SK-N-DZ (cell line): Measurements from ENCODE around the gene DTNA.

Experiments
- DNase-seq: peaks from one replicate; pipeline ENCODE4 v3.0.0-alpha.2; 2015; ENCODE audit warnings: low spot score

Gene DTNA

DNA sequence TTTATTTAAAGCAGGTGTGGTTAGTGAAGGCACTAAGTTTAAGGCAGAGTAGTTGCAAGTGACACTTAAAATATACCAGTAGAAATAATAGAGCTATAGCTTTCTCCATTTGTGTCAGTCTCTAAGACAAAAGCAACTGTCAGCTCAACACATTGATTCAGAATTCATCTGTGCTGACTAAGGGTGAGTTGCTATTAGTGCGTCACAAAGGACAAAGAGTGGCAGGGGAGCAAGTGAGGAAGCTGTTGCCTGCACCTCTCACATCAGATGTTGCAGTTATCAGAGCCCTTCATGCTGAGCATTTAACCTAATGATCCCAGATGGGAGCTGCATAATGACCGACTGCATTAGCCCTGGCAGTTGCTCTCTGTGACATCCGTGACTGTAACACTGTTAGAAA, 138.6 kb downstream of the DTNA start:
- DNase-seq = peak; percentile 37

DNA sequence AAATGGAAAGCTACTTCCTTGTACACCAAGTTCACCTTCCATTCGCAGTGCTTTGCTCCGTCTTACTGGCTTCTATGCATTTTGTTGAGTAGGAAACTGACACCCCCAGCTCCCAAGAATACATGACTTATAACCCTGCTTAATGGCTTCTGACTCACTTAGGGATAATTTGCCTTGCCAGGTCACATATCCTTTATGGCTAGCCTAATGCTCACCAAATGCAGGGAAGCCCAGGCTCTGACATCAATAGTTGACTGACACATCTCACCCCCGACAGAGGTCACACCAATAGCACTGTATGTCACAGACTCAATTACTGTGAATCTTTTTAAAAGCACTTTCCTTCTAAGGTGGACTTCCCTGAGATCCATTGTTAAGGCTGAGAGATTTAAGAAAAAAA, 147.2 kb downstream of the DTNA start:
- DNase-seq = no peak

DNA sequence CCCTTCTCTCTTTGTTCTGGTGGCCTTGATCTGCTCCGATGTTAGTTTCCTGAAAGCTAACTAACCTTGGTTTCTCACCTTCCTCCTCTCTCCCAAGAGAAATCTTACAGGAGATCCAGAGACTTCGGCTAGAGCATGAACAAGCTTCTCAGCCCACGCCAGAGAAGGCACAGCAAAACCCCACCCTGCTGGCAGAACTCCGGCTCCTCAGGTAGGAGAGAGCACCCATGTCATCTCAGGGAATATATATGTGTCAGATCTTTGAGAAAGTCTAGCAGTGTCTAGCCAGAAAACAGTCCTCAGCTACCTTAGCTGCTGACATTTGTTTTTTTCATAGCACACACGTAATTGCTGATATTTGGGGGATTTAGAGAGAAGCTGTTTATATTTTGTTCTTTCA, 148.1 kb downstream of the DTNA start:
- no peak for DNase-seq

DNA sequence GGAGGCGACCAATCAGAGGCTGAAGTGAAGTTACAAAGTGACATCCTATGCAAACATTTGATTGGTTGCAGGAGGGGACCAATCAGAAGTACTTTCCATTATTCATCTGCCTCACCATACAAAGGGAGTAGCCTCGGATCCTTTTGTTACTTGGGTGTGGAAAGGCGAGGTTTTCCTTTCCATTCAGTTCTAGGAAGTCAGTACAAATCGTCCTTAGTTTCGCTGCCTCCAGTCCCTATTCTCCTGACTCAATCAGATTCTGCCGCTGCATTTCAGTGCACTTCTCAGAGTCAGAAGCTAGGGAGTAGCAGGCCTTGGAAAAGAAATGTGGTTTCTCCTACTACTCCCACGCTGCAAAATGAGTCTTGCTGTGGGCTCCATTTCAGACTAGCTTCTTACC, 149.4 kb downstream of the DTNA start:
- no peak for DNase-seq

DNA sequence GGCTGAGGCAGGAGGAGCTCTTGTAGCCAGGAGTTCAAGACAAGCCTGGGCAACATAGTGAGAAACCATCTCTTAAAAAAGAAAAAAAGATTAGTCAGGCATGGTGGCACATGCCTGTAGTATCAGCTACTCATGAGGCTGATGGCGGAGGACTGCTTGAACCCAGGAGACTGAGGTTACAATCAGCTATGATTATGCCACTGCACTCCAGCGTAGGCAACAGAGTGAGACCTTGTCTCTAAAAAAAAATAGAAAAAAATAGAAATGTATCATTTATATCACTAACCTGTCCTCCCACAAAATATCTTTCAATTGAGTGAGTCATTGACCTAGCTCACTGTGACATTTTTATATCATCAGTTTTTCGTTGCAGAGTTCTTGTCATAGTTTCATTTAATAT, 152.5 kb downstream of the DTNA start:
- no peak for DNase-seq

DNA sequence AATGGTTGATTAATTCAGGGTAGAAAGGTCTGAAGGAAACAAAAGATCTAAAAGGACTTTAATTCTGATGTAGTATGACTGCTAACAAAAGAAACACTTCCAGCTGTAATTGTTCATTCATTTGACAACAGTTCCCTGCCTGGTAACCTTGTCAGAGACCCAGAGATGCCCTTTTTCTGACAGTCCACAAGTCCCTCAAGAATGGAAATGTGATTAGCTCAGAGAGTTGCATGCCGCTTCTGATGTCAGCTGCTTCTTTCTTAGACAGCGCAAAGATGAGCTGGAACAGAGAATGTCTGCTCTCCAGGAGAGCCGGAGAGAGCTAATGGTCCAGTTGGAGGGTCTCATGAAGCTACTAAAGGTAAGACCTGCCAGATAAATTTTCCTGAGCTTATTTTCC, 153.6 kb downstream of the DTNA start:
- DNase-seq = peak; percentile 48

DNA sequence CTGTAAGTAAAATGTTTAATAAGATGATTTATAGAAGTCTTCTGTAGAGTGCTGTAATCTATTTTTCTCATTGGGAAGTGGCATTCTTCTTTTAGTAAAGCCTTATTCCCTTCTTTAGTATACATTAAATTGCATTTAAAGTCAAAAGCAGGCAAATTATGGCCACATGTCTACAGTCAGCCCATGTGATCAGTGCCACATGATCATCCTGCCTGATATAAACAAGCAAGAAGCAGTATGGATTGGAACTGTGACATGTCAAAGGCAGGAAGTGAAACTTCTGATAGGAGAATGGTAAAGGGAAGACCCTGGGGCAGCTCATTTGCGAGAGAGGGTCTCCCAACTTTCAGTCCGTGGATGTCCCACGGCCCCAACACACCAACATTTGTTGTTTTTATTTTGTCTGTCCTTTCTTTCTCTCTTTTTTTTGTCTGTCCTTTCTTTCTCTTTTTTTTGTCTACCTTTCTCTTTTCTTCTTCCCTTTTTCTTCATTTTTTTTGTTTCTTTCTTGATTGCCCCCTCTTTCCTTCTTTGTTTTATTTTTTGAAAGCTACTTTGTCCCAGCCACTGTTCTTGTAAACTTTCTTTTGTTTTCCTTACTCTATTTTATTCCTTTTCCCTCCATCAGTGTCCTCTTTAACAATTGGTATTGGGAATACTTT, 154.9 kb downstream of the DTNA start:
- no peak for DNase-seq

DNA sequence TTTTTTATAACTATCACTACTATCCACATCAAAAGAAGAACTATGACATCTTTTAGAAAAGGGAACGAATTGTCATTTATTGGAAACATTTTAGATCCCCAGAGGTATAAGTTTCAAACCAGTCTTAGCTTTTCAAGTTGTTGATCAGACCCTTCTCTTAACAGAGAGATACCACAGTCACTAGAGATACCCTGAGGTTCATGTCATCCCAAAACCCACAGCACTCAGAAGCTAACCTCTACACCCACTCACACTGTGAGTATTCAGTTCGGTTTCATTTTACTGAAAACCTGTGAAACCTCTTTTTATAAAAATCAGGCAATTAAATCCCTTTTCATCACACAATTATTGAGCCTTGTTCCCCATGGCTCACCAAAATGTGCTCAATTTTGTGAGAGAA, 156.2 kb downstream of the DTNA start:
- DNase-seq = no peak

DNA sequence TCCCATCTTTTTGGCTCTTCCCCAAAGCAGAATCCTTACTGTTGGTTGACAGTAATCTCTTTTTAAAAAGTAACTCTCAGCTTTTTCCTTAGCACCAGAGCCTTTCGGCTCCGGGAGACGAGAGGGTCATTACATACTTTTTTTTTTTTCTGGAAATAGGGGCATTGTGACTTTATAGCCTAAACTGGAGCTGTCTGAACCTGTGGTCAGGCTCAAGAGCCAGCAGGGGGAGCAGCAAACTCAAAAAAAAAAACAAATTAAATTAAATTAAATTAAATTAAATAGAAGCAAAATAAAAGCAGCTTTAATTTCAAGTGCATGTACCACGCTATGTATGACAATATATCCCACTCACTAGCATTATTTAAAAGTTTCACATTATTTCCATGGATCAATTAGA, 156.6 kb downstream of the DTNA start:
- DNase-seq = peak; percentile 47

DNA sequence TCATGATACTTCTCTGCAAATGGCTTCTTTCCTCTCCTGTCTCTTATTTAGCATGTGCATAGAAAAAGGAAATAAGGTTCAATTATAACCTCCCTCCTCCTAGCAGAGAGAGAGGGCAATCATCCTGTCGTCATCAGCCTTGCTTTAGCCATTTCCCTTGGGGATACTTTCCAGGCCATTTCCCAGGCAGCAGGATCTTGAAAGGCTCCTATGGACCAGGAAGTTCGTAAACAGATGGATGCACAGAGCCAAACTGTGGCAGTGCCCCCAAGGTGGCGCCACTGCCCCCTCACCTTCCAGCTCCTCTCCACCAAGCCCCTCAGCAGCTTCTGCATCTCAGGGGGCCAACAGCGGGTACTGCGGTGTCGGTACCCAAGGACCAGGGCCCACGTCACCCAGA, 157.4 kb downstream of the DTNA start:
- DNase-seq = peak; percentile 85

DNA sequence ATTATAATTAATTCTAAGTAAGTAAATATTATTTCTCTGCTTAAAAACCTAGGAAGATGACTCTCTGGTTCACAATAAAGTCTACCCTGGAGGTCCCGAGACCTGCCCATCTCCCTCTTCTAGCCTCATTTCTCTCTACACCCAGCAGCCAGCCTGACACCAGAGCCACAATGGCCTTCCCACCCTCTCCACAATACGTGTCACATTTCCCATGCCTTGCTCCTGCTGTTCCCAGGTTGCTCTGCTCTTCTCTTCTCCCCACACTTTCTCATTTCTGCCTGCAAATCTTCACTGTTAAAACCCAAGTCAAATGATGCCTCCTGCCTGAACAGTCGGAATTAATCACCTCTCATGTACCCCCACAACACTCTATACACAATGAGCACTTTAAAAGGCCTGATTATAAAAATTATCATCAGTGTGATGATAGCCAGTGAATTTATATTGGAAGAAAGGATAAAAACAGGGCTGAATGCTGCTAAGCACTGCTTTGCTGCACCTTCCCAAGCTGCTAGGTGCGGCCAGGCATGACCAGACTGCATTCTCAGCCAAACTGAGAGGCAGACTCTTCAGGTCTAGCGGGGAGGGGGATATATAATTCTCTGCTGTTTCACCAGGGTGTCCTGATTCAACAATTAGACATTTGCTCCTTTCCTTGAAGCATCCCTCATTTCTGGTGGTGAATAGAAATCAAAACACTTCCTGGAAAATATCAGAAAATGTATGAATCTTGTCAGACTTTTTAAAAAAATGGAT, 160.6 kb downstream of the DTNA start:
- no peak for DNase-seq

DNA sequence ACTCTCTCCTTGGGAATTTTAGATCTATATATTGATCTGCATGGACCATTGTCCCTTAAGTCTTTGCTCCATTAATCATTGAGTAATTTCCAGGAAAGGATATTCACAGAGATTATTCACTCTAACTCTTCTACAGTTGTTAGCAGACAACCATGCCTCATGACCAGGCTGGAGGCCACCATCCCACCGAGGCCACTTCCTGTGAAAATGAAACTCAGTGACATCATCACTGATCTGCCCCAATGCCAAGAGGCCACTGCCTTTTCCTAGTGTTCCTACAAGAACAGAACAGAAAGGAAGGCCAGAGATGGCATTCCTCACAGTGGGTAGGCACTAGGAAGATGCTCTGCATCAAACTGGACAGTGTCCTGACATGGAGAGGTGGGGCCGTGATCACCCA, 161.3 kb downstream of the DTNA start:
- DNase-seq = no peak

DNA sequence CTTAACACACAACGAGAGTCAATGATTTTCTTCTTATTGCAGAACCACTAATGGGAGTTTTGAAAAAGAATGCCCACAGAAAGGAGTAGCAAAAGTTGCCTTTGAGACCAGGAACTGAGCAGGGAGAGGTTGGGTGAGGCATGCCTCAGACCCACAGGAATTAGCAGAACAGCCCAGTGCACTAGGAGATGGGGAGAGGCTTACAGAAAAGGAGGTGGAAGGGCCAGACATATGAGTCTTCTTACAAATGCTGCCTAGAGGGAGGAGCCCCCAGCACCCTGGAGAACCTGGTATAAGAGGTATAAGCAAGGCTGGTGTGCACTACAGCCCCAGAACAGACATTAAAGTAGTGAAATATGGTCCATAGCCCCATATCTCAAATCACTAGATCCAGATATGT, 162.0 kb downstream of the DTNA start:
- DNase-seq = no peak

DNA sequence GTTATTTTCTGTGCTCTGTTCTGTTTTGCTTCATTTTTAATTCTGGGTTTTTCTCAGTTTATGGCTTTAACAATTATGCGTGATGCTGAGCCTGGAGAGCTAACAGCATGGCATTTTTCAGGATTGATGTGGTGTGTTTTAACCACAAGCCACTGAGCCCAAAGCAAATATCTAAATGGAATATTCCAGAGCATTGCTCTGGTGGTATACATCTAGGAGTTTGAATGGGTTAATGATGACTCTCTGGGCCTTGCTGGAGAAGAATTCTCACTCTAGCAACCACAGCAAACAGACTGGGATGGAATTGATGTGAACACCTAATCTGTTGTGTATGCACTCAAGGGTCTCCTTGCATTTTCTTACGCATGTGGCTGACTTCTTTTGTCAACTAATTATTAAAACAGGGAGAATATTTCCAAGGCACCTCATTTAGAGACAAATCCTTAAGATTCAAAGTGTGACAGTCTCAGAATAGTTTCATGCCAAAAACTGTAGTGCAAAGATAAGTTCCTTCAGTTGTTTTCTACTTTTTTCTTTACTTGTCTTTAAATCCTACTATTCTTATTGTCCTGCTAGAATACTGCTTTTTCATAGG, 164.0 kb downstream of the DTNA start:
- DNase-seq = no peak

DNA sequence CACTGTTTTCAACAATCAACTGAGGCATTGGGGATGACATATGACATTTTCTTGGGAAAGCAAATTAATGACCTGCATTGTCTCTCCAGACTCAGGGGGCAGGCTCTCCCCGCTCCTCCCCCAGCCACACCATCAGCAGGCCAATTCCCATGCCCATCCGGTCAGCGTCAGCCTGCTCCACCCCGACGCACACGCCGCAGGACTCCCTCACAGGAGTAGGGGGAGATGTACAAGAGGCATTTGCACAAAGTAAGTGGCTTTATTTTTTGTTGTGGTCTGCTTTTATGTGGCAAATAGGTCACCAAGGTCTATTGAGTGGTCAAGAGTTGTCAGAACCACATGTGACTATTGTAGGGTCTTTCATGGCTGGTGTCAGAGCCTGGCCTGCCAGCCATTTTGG, 165.1 kb downstream of the DTNA start:
- no peak for DNase-seq

DNA sequence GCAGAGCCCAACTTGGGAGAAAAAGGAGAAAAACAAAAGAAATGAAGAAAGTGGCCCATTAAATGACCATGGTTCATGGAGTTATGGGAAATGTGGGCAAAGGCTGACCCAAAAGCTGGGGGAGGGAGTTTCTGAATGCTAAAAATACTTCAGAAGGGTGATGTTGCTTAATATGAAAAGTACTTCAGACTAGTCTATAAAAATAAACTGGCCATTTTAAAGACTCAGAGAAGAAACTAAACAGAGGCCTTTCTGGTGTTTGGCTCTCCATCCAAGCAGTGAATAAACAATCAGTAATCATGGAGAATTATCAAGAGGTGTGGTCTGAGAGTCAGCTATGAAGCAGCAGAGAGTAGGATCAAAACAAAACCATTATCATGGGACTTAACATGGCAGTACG, 170.3 kb downstream of the DTNA start:
- DNase-seq = no peak

DNA sequence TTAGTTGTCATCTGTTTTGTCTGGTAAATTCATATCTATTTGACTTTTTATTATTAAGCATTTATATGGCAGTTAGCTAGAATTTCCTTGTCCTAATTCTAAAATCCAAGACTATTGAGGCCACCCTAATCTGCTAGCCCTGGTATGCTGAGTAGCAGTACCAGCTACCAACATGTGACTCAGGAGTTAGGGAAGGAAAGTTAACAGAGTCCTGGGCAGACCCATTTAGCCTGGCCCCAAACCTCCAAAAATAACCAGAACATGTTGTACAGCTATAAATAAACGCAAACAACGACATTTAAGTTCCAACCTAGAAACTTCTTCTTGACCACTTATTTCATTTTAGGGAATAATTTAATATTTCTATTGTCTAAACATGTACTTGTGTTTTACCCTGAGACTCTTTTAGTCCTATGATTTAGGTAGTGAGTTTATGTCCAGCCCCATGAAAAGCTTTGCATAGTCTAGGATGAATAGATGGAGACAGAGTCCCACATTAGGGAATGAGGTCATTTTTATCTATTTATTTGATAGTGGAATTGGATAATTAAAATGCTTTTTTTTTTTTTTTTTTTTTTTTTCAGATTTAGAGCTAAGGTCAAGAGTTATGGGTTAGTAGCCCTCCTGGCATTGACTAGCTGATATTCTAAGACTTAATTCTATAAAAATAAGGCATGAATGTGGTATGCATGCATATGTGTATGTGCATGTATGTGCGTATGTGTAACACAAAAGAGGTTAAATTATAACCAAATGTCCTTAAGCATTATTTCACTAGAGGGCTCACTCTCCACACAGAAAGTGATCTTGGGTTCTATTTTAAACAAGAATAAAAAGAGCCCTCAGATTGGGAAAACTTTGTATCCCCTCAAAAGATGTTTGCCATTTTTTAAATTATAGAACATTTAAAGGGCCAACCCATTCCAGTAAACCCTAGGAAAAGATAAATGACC, 171.1 kb downstream of the DTNA start:
- no peak for DNase-seq

DNA sequence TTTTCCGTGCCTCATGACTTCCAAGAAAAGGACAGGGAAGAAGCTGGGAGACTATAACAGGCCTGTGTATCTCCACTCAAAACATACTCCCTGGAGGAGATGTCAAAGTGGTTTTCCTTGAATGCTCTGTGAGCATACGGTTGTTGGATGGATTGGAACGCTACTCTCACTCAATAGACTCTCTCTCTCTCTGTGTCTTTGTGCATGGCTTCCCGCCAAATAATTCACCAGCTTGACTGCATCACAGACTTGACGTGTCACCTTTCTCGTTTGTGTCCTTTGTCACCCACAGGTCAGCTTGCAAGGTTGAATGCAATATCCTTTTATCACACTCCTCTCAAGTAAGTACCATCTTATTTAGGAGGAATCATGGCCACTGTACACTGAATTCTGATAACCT, 174.3 kb downstream of the DTNA start:
- no peak for DNase-seq

DNA sequence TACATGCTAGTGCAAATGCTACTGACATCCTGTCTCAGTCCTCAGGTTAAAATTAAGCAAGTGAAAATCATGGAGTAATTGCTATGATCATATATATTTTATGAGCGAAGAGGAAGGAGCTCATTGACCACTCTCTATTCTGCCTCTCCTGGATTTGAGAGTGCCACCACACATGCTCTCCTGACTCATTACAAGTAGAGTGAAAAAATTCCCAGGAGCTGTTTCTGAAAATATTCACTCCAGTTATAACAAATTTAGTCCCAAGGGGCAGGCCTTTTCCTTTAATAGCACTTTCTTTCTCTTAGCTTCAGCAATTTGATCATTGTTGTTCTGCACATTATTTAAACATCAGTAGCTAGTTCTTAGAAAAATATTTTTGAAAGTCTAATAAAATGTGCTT, 176.1 kb downstream of the DTNA start:
- DNase-seq = no peak

DNA sequence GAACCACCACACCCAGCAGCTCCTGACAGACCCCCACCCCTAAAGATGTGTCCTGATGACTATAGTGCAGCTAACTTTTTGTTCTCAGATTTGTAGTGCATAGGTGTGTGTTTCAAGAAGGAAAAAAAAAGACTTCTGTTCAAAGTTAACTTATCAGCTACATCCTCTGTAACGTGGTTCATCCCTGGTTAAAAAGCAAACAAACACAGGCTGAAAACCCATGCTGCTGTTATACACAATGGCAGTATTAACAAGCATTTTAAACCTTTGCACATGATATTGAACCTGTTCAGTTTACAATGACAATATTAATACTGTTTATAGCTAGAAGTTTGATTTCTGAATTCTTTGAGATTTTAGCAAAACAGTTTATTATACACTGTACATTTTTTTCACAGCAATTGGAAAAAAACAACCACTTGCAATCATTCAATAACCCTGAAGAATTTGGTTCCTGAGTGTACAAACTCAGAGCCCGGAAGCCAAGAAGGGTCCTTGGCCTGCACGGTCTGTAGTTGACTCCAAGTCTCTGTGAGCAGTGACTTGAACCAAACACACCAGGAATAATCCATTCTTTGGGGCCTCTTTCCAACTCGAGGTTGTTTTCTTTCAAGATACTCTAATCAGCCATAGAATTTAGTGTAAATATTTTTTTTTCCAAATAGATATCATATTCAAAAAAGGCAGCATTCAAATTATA, 177.9 kb downstream of the DTNA start:
- no peak for DNase-seq

DNA sequence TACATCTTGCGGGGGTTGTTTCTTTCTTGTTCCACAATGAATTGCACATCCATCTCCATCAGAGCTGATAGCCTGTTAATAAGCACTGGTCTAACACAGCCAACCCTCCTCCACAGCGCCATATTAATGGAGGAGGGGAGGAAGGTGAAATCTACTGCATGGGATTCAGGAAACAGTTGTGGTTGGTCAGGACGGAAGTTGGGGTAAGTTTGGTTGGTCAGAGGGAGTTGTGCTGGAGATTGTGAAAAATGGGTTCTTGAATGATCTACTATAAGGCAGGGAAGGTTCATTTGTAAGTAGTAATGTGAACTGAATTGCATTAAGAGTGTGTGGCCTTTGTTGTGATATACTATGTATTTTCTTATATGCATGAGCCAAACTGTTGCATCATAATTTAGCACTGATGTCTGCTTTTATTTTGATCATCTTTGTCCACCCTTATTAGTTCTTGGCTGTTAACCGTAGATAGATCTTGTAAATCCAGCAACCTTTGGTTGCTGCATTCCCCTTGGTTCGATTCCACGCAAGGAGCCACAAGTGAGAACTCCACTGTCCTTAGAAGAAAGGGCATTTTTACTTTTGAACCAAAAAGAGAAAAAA, 180.5 kb downstream of the DTNA start:
- DNase-seq = no peak
